Bladder microvascular endothelial cell (primary cell): ENCODE measurements around the gene OR10J1. TPM values are rescaled to one million over a fixed set of nuclear protein-coding genes. Genes with fewer than 3 reads are reported as not detected.

Experiments
- total RNA-seq: library from RNA; depleted of rRNA; stranded (reverse); fragments of >200 nt; gene quantifications from 2 replicates; pipeline ENCODE4 v1.2.3, GENCODE V29; 2014

The OR10J1 gene
- total RNA-seq: not detected in 2 replicates

GRCh38 chr1:159439422-159439821 lies at the start of gene OR10J1:
Gene OR10J1 (plus strand): TSS chr1:159439722. CDS start chr1:159439792, 70 bp downstream.

GRCh38 chr1:159431904-159432303 lies 7.6 kb upstream of the OR10J1 start, which contains the start of gene OR10J4:
Gene OR10J4 (plus strand): TSS chr1:159432204.

Other genes starting within 250 kb of the OR10J1 start
- not detected in 2 replicates for gene ACKR1, start 234.8 kb upstream of the OR10J1 start, total RNA-seq
- gene FCER1A, start 137.4 kb upstream of the OR10J1 start, total RNA-seq: not detected in 2 replicates
- not detected in 2 replicates for gene OR10J4, start 7.5 kb upstream of the OR10J1 start, total RNA-seq
- not detected in 2 replicates for gene OR10J5, start 96.3 kb downstream of the OR10J1 start, total RNA-seq
- not detected in 2 replicates for gene APCS, start 148.1 kb downstream of the OR10J1 start, total RNA-seq